HG03520 (cell line): Measurements from ENCODE around the gene RPL23.
A peak's percentile ranks its signal among the peaks of the same experiment; 100 is the strongest.

Source experiments
- ATAC-seq: cut with Tn5 transposase; IDR thresholded peaks from one replicate; pipeline ENCODE4 v1.9.1; 2021; ENCODE audit warnings: mild to moderate bottlenecking, moderate library complexity; ENCODE audit not compliant: unreplicated experiment

Gene RPL23

GRCh38 chr17:38885044-38885727 is 31.7 kb upstream of the RPL23 start:
- ATAC-seq: no peak

- no peak for ATAC-seq
These were observed 30.3 kb upstream of the RPL23 start for GRCh38 chr17:38883592-38884526.

- ATAC-seq: no peak
These were observed 29.3 kb upstream of the RPL23 start for GRCh38 chr17:38882870-38883269.

- no peak for ATAC-seq
These were observed 28.2 kb upstream of the RPL23 start for GRCh38 chr17:38881600-38882191.

- no peak for ATAC-seq
These were observed 26.6 kb upstream of the RPL23 start for GRCh38 chr17:38879878-38880665.

- ATAC-seq: no peak
These were observed 23.8 kb upstream of the RPL23 start for GRCh38 chr17:38877130-38877851.

- no peak for ATAC-seq
These were observed 22.1 kb upstream of the RPL23 start for GRCh38 chr17:38875477-38876075.

- ATAC-seq: no peak
These were observed 21.2 kb upstream of the RPL23 start for GRCh38 chr17:38874505-38875400.

- no peak for ATAC-seq
These were observed 20.3 kb upstream of the RPL23 start for GRCh38 chr17:38873640-38874380.

GRCh38 chr17:38872671-38873385 is 19.3 kb upstream of the RPL23 start:
- ATAC-seq: no peak

GRCh38 chr17:38872027-38872511 is 18.5 kb upstream of the RPL23 start:
- ATAC-seq: no peak

- no peak for ATAC-seq
These were observed 17.9 kb upstream of the RPL23 start for GRCh38 chr17:38871247-38872015.

GRCh38 chr17:38870259-38871165 is 17.0 kb upstream of the RPL23 start:
- ATAC-seq: no peak

- ATAC-seq: peak; percentile 34
These were observed 16.2 kb upstream of the RPL23 start, which contains the start of gene LASP1 for GRCh38 chr17:38869526-38870258. LASP1 (plus strand) TSS chr17:38870058; CDS start chr17:38870190, 132 bp downstream.
